MCF 10A (cell line): ENCODE results near the gene ZAP70. TPM values are rescaled to one million over a fixed set of nuclear protein-coding genes. Genes with fewer than 3 reads are reported as not detected.

Experiments
- BruUV-seq: library from RNA; stranded (reverse); fragments of 400-500 nt; replicated peaks from 2 replicates; lab custom pipeline; 2021; lab: Mats Ljungman, UMichigan
- CTCF ChIA-PET: fragments of 300-600 bp; sonication (Branson Sonifier 250); formaldehyde crosslinking; extraction: SDS; loops from one replicate; lab custom pipeline; 2021; ENCODE audit warnings: antibody characterized with exemption, inconsistent platforms; lab: Yijun Ruan, JAX
- POLR2A ChIA-PET: fragments of 300-600, 350-650 bp; sonication (Branson Sonifier 250); formaldehyde crosslinking; extraction: SDS; loops from one replicate; lab custom pipeline; 2020; ENCODE audit warnings: antibody characterized with exemption, inconsistent platforms; lab: Yijun Ruan, JAX
- DNase-seq: peaks from one replicate; pipeline ENCODE4 v3.0.0-alpha.2; 2018; ENCODE audit not compliant: unreplicated experiment
- H3K27ac Mint-ChIP-seq: one replicate; pipeline ENCODE4 v1.8.0; 2022; ENCODE audit warnings: mild to moderate bottlenecking, low read depth, mixed read lengths; ENCODE audit not compliant: unreplicated experiment
- H3K27me3 Mint-ChIP-seq: one replicate; pipeline ENCODE4 v1.8.0; 2022; ENCODE audit warnings: mixed read lengths; ENCODE audit not compliant: insufficient read depth, unreplicated experiment
- H3K36me3 Mint-ChIP-seq: one replicate; pipeline ENCODE4 v1.8.0; 2022; ENCODE audit warnings: mild to moderate bottlenecking, moderate library complexity, mixed read lengths; ENCODE audit not compliant: insufficient read depth, unreplicated experiment
- H3K4me1 Mint-ChIP-seq: one replicate; pipeline ENCODE4 v1.8.0; 2022; ENCODE audit warnings: mixed read lengths; ENCODE audit not compliant: insufficient read depth, unreplicated experiment
- H3K4me3 Mint-ChIP-seq: one replicate; pipeline ENCODE4 v1.8.0; 2022; ENCODE audit warnings: mild to moderate bottlenecking, moderate library complexity, mixed read lengths; ENCODE audit not compliant: unreplicated experiment
- H3K9me3 Mint-ChIP-seq: one replicate; pipeline ENCODE4 v1.8.0; 2022; ENCODE audit warnings: mixed read lengths; ENCODE audit not compliant: unreplicated experiment
- CTCF ChIP-seq: fragments of 200-600 bp; IDR thresholded peaks from one replicate; pipeline ENCODE4 v1.8.0; 2022; ENCODE audit warnings: antibody characterized with exemption, mild to moderate bottlenecking; ENCODE audit not compliant: unreplicated experiment
- intact Hi-C: fragments of 100-400 bp; cut with micrococcal nuclease; formaldehyde crosslinking; loops from 2 replicates; pipeline ENCODE4 v1.14.1; 2022
- total RNA-seq: library from RNA; stranded (reverse); gene quantifications from 2 replicates; pipeline ENCODE4 v1.2.3, GENCODE V29; 2022

ZAP70 gene
- total RNA-seq, 1 experiment from 2014 or later: not detected

DNA sequence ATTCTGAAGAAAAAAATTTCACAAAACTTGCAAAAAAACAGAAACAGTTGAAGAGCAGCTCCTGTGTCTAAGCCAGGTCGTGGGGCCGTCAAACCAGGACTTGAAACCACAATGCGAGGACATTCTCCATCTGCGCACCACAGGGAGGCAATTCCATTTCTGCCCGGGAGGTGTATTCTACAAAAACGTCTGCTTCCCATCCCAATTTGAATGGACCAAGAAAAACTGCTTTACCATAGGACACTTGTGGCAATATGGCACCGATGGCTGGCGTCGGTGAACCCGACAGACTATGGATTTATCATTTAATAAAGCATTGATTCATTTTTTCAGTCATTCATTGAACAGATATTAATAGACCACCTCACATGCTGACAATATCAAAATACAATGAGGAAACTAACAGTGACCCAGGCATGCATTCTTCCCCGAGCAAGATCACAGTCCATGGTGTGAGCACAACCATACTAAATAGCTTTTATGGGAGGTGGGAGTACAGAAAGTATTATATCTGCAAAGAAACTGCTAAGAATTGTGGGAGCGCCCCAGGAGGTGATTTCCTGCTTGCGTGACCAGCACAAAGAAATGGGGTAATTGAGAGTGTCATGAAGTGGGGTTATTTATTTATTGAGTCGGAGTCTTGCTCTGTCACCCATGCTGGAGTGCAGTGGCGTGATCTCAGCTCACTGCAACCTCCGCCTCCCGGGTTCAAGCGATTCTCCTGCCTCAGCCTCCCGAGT lies 10.5 kb upstream of the ZAP70 start:
- Mint-ChIP-seq H3K9me3 (no peaks in the 10 kb centered on the region), H3K27ac (no peak overlapping the region), H3K27me3 (no peaks in the 10 kb centered on the region), H3K4me3 (no peak overlapping the region), H3K4me1 (peaks cover 6% of the 10 kb centered on the region), H3K36me3 (no peaks in the 10 kb centered on the region)
- DNase-seq: no peak
- BruUV-seq: no TSS peak
- no peak for TF ChIP-seq CTCF
- ChIA-PET CTCF (interaction anchor here (0.5 to 2.1 kb wide), 5 partner anchors 9 to 486 kb away, joined by 3 to 6 read pairs (median 4); no protein-coding TSS in a partner anchor), POLR2A (no interaction called here)
- intact Hi-C loops: no loop called here

DNA sequence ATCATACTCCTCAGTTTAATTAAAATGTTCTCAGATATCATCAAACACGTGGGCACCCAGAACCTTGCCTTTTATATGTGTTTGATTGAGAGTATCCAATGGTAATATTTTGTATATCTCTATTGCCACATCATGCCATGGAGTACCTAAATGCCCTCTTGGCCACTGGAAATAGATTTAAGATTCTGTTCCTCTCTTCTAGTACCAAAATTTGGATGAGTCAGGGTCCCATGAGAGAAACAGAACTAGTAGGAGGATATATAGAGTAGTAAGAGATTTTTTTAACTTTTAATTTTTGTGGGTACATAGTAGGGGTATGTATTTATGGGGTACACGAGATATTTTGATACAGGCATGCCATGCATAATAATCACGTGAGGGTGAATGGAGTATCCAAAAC lies 9.6 kb upstream of the ZAP70 start:
- DNase-seq: no peak
- POLR2A ChIA-PET: no interaction called here
- CTCF ChIA-PET: interaction anchor here (2.1 kb wide), 1 partner anchor 9 kb away, joined by 4 read pairs; no protein-coding TSS in a partner anchor
- no peaks in the 10 kb centered on the region for H3K9me3 Mint-ChIP-seq
- H3K27ac Mint-ChIP-seq: no peak overlapping the region
- BruUV-seq: no TSS peak
- no peaks in the 10 kb centered on the region for H3K27me3 Mint-ChIP-seq
- no peak overlapping the region for H3K4me3 Mint-ChIP-seq
- H3K36me3 Mint-ChIP-seq: no peaks in the 10 kb centered on the region
- TF ChIP-seq CTCF: no peak
- intact Hi-C loops: no loop called here
- H3K4me1 Mint-ChIP-seq: peaks cover 6% of the 10 kb centered on the region

DNA sequence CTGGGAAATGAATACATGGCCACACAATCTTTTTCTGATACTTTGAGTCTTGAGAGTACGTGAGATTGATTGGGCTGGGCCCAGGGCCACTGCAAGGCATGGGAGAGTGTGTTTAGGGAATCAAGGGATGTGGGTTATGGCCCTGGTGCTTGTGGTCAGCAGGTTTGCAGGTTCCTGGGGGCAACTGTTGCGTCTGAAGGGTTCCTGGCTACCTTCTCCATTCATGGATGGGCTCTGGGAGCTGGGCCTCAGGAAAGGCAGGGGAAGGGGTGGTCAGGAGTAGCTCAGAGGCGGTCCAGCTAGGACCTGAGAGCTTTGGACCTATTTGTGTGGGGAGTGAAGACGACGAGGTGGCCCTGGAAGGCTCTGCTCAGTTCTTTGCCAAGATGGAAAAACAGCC lies 8.4 kb upstream of the ZAP70 start:
- ChIA-PET POLR2A (no interaction called here), CTCF (interaction anchor here (0.6 to 1.7 kb wide), 3 partner anchors 8 to 1027 kb away, joined by 3 to 6 read pairs (median 4); no protein-coding TSS in a partner anchor)
- no TSS peak for BruUV-seq
- TF ChIP-seq CTCF: no peak
- intact Hi-C loops: no loop called here
- Mint-ChIP-seq H3K36me3 (no peaks in the 10 kb centered on the region), H3K27ac (no peak overlapping the region), H3K27me3 (no peaks in the 10 kb centered on the region), H3K9me3 (no peaks in the 10 kb centered on the region), H3K4me3 (no peak overlapping the region), H3K4me1 (peaks cover 4% of the 10 kb centered on the region)
- no peak for DNase-seq

DNA sequence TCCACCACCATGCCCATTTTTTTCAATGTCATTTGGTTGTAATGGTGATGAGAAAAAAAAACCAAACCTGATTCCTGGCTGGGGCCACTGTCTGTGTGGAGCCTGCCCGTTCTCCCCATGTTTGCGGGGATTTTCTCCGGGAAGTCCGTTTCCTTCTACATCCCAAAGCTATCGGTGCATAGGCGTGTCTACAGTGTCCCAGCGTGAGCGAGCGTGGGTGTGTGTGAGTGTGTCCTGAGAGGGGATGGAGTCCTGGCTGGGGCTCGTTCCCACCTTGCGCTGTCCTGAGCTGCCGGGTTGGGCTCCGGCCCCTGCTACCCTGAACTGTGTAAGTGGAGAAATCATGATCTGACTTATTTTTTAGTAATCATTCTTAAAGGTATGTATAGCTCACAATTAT lies 7.3 kb upstream of the ZAP70 start:
- H3K4me3 Mint-ChIP-seq: no peak overlapping the region
- H3K4me1 Mint-ChIP-seq: no peaks in the 10 kb centered on the region
- H3K9me3 Mint-ChIP-seq: no peaks in the 10 kb centered on the region
- no peak overlapping the region for H3K27ac Mint-ChIP-seq
- POLR2A ChIA-PET: interaction anchor here (0.7 kb wide), 1 partner anchor 463 kb away, joined by 4 read pairs; no protein-coding TSS in a partner anchor
- TF ChIP-seq CTCF: no peak
- intact Hi-C loops: no loop called here
- no peaks in the 10 kb centered on the region for H3K27me3 Mint-ChIP-seq
- CTCF ChIA-PET: interaction anchor here (0.6 to 1.7 kb wide), 7 partner anchors 8 to 477 kb away, joined by 3 to 6 read pairs (median 4); no protein-coding TSS in a partner anchor
- BruUV-seq: no TSS peak
- no peak for DNase-seq
- no peaks in the 10 kb centered on the region for H3K36me3 Mint-ChIP-seq
